SK-N-SH (cell line): ENCODE data around the gene KNSTRN. TPM values are rescaled to one million over a fixed set of nuclear protein-coding genes. Genes with fewer than 3 reads are reported as not detected.

Experiments
- CTCF ChIA-PET: fragments of 300-600, 350-600 bp; formaldehyde crosslinking; extraction: SDS; loops from one replicate; lab custom pipeline; 2021; lab: Yijun Ruan, JAX
- POLR2A ChIA-PET: fragments of 350-600 bp; sonication (Branson Sonifier 250); formaldehyde crosslinking; extraction: SDS; loops from one replicate; lab custom pipeline; 2020; ENCODE audit warnings: antibody characterized with exemption, inconsistent platforms; lab: Yijun Ruan, JAX
- DNase-seq: peaks from one replicate; pipeline ENCODE4 v3.0.0; 2012
- H2AFZ ChIP-seq: fragments of 200-600 bp; sonication (generic); 2 replicates; pipeline ENCODE4 v1.8.1; 2016; ENCODE audit warnings: antibody characterized with exemption, mild to moderate bottlenecking, low read depth
- H3F3A ChIP-seq: fragments of 200-600 bp; sonication (generic); replicated peaks from 2 replicates; pipeline ENCODE3; 2016; ENCODE audit warnings: antibody characterized with exemption, mild to moderate bottlenecking; ENCODE audit not compliant: insufficient read depth
- H3K27ac ChIP-seq, 2 experiments: fragments of 200-500 bp in 1 of 2; fragments of 200-600 bp in 1 of 2; sonication (Bioruptor generic) in 1 of 2; sonication (generic), shearing (Covaris generic) in 1 of 2; 2 replicates each; pipeline versions ENCODE4 v1.5.1 to v1.6.1; 2014 to 2016; ENCODE audit warnings: low read depth in 2 of 2, inconsistent platforms in 1 of 2, low read length in 1 of 2, mild to moderate bottlenecking in 1 of 2, mixed read lengths in 1 of 2
- H3K27me3 ChIP-seq: fragments of 200-600 bp; sonication (generic), shearing (Covaris generic); 2 replicates; pipeline ENCODE4 v1.6.1; 2016; ENCODE audit warnings: mixed run types; ENCODE audit not compliant: insufficient read depth
- H3K36me3 ChIP-seq, 2 experiments: fragments of 200-500 bp in 1 of 2; fragments of 200-600 bp in 1 of 2; sonication (Bioruptor generic) in 1 of 2; sonication (generic) in 1 of 2; replicated peaks in 1 of 2; 2 replicates each; pipeline versions ENCODE3 to v1.5.1; 2014 to 2016; ENCODE audit warnings: low read length in 1 of 2, mild to moderate bottlenecking in 1 of 2; ENCODE audit not compliant: insufficient read depth in 2 of 2, control insufficient read depth in 1 of 2
- H3K4me1 ChIP-seq, 2 experiments: fragments of 200-500 bp in 1 of 2; fragments of 200-600 bp in 1 of 2; sonication (Bioruptor generic) in 1 of 2; sonication (generic), shearing (Covaris generic) in 1 of 2; 2 replicates each; pipeline versions ENCODE4 v1.5.1 to v1.6.1; 2014 to 2016; ENCODE audit warnings: low read depth in 1 of 2, low read length in 1 of 2, mixed run types in 1 of 2; ENCODE audit not compliant: insufficient read depth in 2 of 2, control insufficient read depth in 1 of 2
- H3K4me2 ChIP-seq: fragments of 200-600 bp; sonication (generic), shearing (Covaris generic); 2 replicates; pipeline ENCODE4 v1.6.1; 2017; ENCODE audit warnings: mixed run types
- H3K4me3 ChIP-seq, 2 experiments: fragments of 200-500 bp in 1 of 2; fragments of 200-600 bp in 1 of 2; sonication (Bioruptor generic) in 1 of 2; sonication (generic), shearing (Covaris generic) in 1 of 2; 2 replicates each; pipeline versions ENCODE4 v1.5.1 to v1.8.1; 2014 to 2016; ENCODE audit warnings: low read depth in 2 of 2, inconsistent platforms in 1 of 2, low read length in 1 of 2, mild to moderate bottlenecking in 1 of 2, mixed read lengths in 1 of 2, moderate library complexity in 1 of 2
- H3K79me2 ChIP-seq: fragments of 200-600 bp; sonication (generic); 2 replicates; pipeline ENCODE4 v1.8.1; 2017; ENCODE audit warnings: mild to moderate bottlenecking; ENCODE audit not compliant: insufficient read depth
- H3K9ac ChIP-seq: fragments of 200-600 bp; sonication (generic); 2 replicates; pipeline ENCODE4 v1.6.1; 2017; ENCODE audit warnings: mixed run types
- H3K9me2 ChIP-seq: fragments of 200-600 bp; sonication (generic); 2 replicates; pipeline ENCODE4 v1.6.1; 2017; ENCODE audit warnings: mixed run types
- H3K9me3 ChIP-seq: fragments of 200-600 bp; sonication (generic); 2 replicates; pipeline ENCODE4 v1.6.1; 2017; ENCODE audit warnings: mixed run types, mild to moderate bottlenecking, moderate library complexity
- H4K20me1 ChIP-seq: fragments of 200-600 bp; sonication (generic); 2 replicates; pipeline ENCODE4 v1.6.1; 2017; ENCODE audit warnings: mild to moderate bottlenecking, mixed run types; ENCODE audit not compliant: insufficient read depth
- CHD2 ChIP-seq: fragments of 150-350 bp; IDR thresholded peaks from 2 replicates; pipeline ENCODE4 v1.6.1; 2018; ENCODE audit warnings: low read length; ENCODE audit not compliant: partially characterized antibody
- CTCF ChIP-seq: fragments of 200-600 bp; sonication (generic); IDR thresholded peaks from 2 replicates; pipeline ENCODE4 v1.6.1; 2017; ENCODE audit warnings: antibody characterized with exemption, mild to moderate bottlenecking, moderate library complexity
- EZH2phosphoT487 ChIP-seq: fragments of 200-600 bp; sonication (generic); IDR thresholded peaks from 2 replicates; pipeline ENCODE4 v1.6.1; 2017; ENCODE audit warnings: low read depth, mixed run types, mild to moderate bottlenecking, antibody characterized with exemption, moderate library complexity, borderline replicate concordance
- FOSL2 ChIP-seq: IDR thresholded peaks from 2 replicates; pipeline ENCODE4 v1.4.0; 2012; ENCODE audit warnings: low read depth, mild to moderate bottlenecking, moderate library complexity, borderline replicate concordance
- FOXM1 ChIP-seq: IDR thresholded peaks from 2 replicates; pipeline ENCODE4 v1.4.0; 2012; ENCODE audit warnings: low read depth, mild to moderate bottlenecking
- GABPA ChIP-seq: IDR thresholded peaks from 2 replicates; pipeline ENCODE4 v1.4.0; 2012; ENCODE audit warnings: low read depth, mild to moderate bottlenecking
- MEF2A ChIP-seq: IDR thresholded peaks from 2 replicates; pipeline ENCODE4 v1.4.0; 2012; ENCODE audit warnings: low read depth, borderline replicate concordance
- MXI1 ChIP-seq: IDR thresholded peaks from 2 replicates; pipeline ENCODE4 v1.6.1; 2012; ENCODE audit warnings: mild to moderate bottlenecking, low read depth, low read length, improper control_type of control experiment
- NFIC ChIP-seq: IDR thresholded peaks from 2 replicates; pipeline ENCODE4 v1.4.0; 2012; ENCODE audit warnings: borderline replicate concordance
- NRF1 ChIP-seq: IDR thresholded peaks from 2 replicates; pipeline ENCODE4 v1.6.1; 2012; ENCODE audit warnings: low read depth, mild to moderate bottlenecking, low read length
- PBX3 ChIP-seq: IDR thresholded peaks from 2 replicates; pipeline ENCODE4; 2012
- POLR2AphosphoS5 ChIP-seq: IDR thresholded peaks from 2 replicates; pipeline ENCODE4 v1.6.1; 2012; ENCODE audit warnings: low read depth, low read length
- RAD21 ChIP-seq: IDR thresholded peaks from 2 replicates; pipeline ENCODE4 v1.6.1; 2012; ENCODE audit warnings: mild to moderate bottlenecking, low read length
- RCOR1 ChIP-seq: fragments of 150-350 bp; IDR thresholded peaks from 2 replicates; pipeline ENCODE4 v1.6.1; 2017; ENCODE audit warnings: antibody characterized with exemption, low read length
- RFX5 ChIP-seq: IDR thresholded peaks from 2 replicates; pipeline ENCODE4 v1.6.1; 2012; ENCODE audit warnings: mild to moderate bottlenecking, improper control_type of control experiment, low read length
- TCF12 ChIP-seq: IDR thresholded peaks from 2 replicates; pipeline ENCODE4 v1.4.0; 2012
- USF2 ChIP-seq: fragments of 150-350 bp; IDR thresholded peaks from 2 replicates; pipeline ENCODE4 v1.6.1; 2017; ENCODE audit warnings: antibody characterized with exemption, low read length, low read depth, borderline replicate concordance
- whole genome bisulfite sequencing: methylation state at CpG from one replicate; pipeline ENCODE4 v1.1.6; 2017; ENCODE audit warnings: low lambda C conversion rate; 5-methylcytosine and 5-hydroxymethylcytosine counted together
- polyA plus RNA-seq, 3 experiments: library from polyadenylated mRNA; depleted of rRNA; stranded (reverse); fragments of >200 nt; gene quantifications; 2 replicates each; pipeline ENCODE4 v1.2.3, GENCODE V29; 2012
- TF ChIP-seq, protein P1 (sequence below): fragments of 150-350 bp; IDR thresholded peaks from 2 replicates; pipeline ENCODE4 v1.6.1; 2016; ENCODE audit warnings: mild to moderate bottlenecking, low read depth, low read length

The KNSTRN gene
- polyA plus RNA-seq, 1 of the 3 experiments (the other 2 are of a cell fraction): 25.5 TPM

DNA sequence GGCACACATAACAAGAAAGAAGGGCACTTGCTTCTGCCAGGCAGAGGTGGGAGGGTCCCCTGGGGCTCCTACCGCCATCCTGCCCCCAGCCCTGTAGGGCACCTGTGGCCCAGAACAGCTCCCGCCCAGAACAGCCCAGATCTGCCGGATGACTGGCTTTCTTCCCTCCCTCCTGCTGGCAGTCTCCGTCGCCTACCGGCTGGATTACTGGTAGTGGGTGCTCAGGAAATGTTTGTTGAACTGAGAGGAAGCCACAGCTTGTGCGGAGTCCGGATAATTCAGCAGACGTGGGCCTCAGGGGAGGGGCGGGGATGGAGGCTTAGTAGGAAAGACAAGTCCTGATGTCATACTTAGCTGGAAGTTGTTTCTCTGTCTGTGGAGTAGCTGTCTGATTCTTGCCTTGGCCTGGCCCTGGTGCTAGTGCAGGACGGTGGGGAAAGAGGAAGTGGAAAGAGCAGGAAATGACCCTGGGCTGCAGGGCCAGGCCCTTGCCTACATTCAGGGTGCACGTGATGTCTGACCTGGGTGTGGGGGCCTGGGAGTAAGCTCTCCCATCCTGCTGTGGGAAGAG, 48.5 kb upstream of the KNSTRN start:
- no peaks in the 10 kb centered on the region for H3K9me3 ChIP-seq
- POLR2A ChIA-PET: no interaction called here
- H3F3A ChIP-seq: peaks cover 27% of the 10 kb centered on the region
- TF ChIP-seq MXI1 (no peak), NRF1 (no peak), RCOR1 (no peak), EZH2phosphoT487 (no peak), GABPA (no peak), USF2 (no peak), POLR2AphosphoS5 (no peak), FOSL2 (no peak), RFX5 (no peak), PBX3 (no peak), TCF12 (no peak), NFIC (no peak), MEF2A (no peak), CTCF (no peak), CHD2 (no peak), FOXM1 (no peak), RAD21 (no peak)
- TF ChIP-seq, protein P1, sequence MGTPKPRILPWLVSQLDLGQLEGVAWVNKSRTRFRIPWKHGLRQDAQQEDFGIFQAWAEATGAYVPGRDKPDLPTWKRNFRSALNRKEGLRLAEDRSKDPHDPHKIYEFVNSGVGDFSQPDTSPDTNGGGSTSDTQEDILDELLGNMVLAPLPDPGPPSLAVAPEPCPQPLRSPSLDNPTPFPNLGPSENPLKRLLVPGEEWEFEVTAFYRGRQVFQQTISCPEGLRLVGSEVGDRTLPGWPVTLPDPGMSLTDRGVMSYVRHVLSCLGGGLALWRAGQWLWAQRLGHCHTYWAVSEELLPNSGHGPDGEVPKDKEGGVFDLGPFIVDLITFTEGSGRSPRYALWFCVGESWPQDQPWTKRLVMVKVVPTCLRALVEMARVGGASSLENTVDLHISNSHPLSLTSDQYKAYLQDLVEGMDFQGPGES: no peak
- no peak overlapping the region for H3K27ac ChIP-seq
- no peak overlapping the region; the same call in 1 of the 2 replicates for H3K4me2 ChIP-seq
- peaks cover 19 to 26% of the 10 kb centered on the region in 2 experiments for H3K36me3 ChIP-seq
- no peaks in the 10 kb centered on the region for H3K9me2 ChIP-seq
- no peak for DNase-seq
- no peak overlapping the region for H3K9ac ChIP-seq
- H3K79me2 ChIP-seq: peaks cover 30% of the 10 kb centered on the region
- CTCF ChIA-PET: interaction anchor here (11.1 to 70.6 kb wide), 4 partner anchors 8 to 88 kb away, joined by 184 to 2194 read pairs (median 1246); partner anchors contain the start of genes ANKRD63, CCDC9B, DISP2 and INAFM2
- peaks cover 32 to 34% of the 10 kb centered on the region in 2 experiments; a peak in 3 of 4 replicates for H3K4me1 ChIP-seq
- no peaks in the 10 kb centered on the region for H4K20me1 ChIP-seq
- no peak overlapping the region for H2AFZ ChIP-seq
- no peak overlapping the region for H3K4me3 ChIP-seq
- WGBS: 85% methylated on average over 7 of the region's 12 CpGs
- H3K27me3 ChIP-seq: no peaks in the 10 kb centered on the region
